IPS-11a (cell line): ENCODE results near the gene FBXL17.
"Not testable (repeated sequence)": the region's sequence is repeated elsewhere in the genome, so short reads cannot be mapped to it uniquely, and the experiment has no call there.

Experiments used
- H3K4me3 ChIP-seq: one replicate; pipeline ENCODE4 v1.5.1; 2013; ENCODE audit warnings: low read depth, low read length, control low read depth

Gene FBXL17

DNA sequence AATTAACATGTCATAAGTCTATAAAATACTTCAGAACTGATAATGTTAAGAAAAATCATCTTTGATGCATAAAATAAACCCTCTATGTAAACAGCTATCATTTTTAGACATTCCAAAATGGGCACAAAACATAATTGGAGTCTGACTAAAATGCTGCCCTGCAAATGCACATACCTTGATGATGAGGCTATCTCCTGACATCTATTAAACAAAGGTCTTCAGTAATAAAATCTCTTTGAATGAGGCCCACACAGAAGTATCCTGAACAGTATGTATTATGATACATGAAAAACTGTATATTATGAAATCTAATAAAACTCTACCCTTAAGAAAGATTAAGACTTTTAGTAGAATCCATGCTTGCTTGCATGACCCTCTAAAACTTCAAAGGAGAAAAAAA is 66.1 kb downstream of the FBXL17 start:
- no peak overlapping the region for H3K4me3 ChIP-seq

DNA sequence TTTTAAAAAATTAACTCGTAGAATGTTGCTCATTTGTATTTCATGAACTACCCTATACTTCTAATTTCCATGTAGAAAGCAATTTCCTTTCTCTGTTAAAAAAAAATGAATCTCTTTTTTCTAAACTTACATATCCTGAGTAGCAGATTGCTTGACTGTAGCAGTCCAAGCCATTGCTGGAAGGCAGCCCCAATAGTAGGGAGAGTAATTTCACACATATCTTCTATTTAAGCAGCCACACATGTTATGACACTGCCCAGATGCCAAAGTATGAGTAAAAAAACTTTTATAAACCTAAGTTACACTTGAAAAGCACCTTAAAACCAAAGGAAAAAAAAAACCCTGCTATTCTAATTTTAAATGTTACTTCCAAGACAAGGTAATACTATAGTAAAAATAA is 69.6 kb downstream of the FBXL17 start:
- H3K4me3 ChIP-seq = no peak overlapping the region

DNA sequence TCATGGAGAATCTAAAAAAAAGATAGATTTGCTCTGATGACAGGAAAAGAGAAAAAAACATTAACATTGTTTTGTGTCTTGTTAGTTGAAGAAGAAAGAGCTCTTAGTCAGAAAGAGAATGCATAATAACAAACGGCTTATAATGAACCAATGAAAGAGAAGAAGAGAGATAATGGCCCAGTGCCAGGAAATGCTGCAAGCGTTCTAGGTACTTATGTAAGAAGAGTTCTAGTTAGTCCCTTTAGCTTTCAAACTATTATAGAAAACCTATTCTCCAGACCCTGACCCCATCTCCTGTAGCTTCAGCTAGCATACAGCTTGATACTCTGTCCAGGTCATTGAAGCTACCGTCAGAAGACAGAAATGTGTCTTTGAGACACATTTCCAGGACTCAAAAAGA is 70.2 kb downstream of the FBXL17 start:
- no peak overlapping the region for H3K4me3 ChIP-seq

DNA sequence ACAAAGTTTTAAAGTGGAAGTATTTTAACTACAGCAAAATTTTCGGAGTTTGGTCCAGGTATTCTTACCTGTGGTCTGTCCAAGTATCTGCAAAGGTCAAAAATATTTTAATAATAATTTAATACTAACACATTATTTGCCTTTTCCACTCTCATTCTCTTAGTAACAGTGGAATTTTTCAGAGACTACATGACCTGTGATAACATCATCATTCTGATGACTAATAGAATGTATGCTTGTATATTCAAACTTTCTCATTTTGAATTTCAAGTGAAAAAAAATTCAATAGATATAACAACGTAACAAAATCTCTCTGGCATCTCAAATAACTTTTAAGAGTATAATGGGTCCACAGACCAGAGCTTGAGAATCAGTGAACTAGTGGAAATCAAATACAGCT is 78.3 kb downstream of the FBXL17 start:
- no peak overlapping the region for H3K4me3 ChIP-seq

DNA sequence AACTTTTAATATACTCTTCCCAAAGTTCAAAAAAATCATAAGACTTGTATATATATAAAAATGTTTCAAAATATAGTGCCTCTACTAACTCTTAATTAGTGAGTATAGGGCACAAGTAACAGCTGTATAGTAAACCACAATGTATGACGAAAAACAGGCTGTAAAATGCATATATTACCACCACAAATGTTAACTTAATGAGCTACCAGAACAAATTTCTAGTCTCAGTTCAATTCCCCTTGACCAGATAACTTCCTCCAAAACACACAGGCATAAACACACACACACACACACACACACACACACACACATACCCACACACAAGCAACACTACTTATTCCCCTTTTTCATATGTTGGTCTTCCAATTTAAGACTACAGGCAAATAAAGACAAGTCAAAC is 78.8 kb downstream of the FBXL17 start:
- H3K4me3 ChIP-seq = no peak overlapping the region

DNA sequence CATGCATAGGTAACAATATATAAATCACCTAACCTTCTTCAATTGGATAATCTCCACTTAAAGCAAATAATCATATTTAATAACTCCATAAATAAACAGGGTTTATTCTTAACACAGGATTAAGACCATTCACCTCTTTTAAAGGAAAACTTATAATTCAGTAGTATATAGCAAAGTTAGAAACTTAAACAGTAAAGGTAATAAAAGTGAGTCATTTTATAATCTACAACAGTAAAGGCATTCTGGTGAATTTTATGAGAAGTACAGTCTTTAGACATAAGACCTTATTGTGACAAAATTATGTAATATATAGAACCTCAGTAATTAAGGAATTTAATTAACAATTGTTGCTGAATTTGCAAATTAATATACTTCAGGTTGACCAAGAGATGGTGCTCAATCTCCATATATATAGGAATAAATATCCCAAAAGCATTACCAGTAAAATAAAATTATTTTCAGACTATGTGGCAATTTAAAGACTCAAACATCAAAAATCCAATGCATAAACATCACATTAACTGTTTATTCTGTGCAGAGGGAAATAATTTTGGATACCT is 84.8 kb downstream of the FBXL17 start:
- no peak overlapping the region for H3K4me3 ChIP-seq

DNA sequence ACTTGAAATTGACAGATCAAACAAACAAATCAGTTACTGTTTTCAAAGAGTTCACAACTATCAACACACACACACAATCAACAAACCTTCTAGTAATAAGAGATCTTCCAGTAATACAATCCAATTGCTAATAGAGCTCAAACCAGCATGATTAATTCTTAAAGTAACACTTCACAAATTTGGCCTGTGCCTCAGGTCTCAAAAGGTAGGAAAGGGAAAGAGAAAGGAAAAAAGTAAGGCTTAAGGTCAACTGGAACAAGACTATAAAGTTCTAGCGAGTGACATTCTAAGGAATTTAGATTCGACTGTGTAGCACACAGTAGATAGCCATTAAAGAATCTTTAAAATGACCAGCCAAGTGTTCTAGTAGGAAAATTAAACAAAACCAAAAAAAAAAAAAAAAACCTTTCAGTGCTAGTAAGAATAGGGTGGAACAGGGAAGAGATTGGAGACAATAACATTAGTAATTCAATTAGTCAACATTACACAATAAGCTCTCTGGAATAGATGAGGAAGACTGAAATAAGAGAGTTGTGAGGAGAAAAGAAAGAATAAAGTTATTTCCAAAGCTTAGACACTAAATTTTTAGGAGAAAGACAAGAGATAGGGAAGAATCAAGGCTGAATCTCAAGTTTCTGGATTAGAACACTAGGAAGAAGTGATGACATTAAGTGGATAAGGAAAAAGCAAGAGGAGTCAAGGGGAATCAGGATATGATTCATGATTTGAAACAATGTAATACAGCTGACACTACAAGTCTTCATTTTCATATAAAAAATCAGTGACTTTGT is 86.1 kb downstream of the FBXL17 start:
- H3K4me3 ChIP-seq = no peak overlapping the region

DNA sequence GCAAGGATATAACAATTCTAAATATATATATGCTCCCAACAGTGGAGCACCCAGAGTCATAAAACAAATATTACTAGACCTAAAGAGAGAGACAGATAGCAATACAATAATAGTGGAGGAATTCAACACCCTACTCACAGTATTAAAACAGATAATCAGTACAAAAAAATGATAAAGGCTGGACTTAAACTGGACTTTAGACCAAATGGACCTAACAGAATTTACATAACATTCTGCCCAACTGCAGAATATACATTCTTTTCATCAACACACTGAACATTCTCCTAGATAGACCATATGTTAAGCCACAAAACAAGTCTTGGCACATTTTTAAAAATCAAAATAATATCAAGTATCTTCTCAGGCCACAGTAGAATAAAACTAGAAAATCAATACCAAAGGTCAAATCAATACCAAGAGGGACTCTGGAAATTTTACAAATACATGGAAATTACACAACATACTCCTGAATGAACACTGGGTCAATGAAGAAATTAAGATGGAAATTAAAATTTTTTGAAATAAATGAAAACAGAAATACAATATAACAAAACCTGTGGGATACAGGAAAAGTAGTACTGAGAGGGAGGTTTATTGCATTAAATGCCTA is 100.8 kb downstream of the FBXL17 start:
- H3K4me3 ChIP-seq = no peak overlapping the region

DNA sequence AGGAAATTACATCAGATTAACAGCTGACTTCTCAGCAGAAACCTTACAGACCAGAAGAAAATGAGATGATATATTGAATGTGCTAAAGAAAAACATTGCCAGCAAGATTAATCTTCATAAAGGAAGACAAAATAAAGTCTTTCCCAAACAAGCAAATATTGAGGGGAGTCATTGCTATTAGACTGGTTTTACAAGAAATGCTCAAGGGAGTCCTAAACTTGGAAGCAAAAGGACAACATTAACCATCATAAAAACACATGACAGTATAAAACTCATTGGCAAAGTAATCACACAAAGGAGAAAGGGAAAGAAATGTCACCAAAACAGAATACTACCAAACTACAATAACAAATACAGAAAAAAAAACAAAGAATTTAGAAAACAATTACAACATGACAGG is 101.7 kb downstream of the FBXL17 start:
- no peak overlapping the region for H3K4me3 ChIP-seq

DNA sequence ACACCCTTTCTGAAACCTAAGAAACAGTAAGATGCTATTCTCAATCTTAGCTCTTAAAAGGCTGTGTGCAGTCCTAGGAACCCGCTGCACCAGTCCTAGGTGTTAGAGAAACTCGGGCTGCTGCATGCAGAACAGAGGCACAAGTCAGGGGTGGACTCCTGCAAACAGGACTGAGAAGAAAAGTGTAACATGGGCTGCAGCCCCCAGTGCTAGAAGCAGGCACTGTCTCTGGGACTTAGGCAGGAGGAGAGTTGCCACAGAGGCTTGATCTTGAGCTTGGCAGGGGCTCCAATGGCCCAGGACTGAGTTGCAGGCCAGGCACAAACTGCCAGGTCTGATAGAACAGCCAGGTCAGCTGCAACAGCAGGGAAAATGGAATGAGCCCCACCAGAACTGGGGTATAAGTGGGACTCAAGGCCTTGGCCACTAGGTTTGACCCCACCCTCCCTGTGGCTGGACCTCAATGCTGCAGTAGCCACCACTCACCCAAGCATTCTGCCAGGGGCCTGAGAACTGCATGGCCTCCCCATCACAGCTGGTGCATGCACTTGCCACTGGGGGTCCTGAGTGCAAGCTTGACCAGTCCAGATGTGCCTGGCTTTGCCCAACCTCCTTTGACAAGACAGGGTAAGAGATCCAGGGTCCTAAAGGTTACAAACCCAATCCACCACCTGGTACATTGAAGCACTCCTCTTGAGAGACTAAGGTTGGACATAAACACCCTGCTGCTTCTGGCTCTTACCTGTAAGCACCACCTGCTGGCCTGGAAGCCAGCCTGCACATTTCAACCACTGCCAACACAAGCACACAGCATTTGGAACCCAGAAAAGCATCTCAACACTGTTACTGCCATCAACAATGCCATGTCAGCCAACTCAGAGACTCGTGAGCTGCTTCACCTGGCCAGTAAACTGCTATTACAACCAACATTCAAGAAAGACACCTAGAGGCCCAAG is 103.3 kb downstream of the FBXL17 start:
- no peak overlapping the region for H3K4me3 ChIP-seq

DNA sequence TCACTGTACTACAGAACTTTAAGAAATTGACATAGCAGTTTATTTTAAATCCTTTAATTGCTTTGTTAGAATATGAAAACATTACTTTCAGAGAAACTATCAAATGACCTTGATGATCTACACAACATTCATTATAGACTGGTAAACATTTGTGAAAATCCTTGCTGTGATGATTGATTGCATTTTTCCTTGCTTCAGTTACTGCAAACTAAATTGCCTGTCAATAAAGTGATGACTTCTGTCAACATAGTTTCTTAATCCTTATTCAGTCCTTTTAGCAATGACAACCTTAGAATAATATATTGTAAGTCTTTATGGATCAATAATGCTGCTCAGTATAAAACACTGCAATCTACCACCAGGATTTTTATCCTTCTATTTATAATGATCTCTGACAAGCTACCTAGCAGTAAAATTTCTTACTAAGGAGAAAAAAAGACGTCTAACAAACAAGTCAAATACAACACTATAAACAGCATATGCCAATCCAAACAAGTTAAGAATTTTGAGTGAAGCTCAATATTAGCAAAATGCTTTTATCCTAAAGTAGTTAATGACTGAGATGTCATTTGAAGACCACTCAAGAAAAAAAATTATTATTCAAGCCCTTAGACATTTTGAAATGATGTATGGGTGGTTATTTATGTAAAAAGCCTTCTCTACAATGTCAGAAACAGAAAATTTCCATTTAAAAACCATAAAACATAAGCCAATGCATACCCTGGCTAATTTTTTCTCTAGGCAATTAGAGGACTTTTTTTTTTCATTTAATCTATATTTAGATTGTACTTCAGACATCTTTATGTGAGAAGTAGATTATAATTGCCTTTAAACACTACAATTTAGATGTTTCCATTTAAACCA is 105.5 kb downstream of the FBXL17 start:
- H3K4me3 ChIP-seq = no peak overlapping the region

DNA sequence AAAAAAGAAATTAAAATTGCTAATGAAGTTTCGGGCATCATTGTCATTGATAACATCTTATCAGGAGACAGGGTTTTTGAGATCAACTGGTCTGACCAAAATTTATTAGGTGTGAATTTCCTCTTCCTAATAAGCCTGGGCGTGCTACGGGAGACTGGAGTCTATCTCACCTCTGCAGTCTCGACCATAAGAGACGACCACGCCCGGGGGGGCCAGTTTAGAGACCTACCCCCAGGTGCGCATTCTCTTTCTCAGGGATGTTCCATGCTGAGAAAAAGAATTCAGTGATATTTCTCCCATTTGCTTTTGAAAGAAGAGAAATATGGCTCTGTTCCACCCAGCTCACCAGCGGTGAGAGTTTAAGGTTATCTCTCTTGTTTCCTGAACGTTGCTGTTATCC is 107.8 kb downstream of the FBXL17 start:
- not testable (repeated sequence) for H3K4me3 ChIP-seq

DNA sequence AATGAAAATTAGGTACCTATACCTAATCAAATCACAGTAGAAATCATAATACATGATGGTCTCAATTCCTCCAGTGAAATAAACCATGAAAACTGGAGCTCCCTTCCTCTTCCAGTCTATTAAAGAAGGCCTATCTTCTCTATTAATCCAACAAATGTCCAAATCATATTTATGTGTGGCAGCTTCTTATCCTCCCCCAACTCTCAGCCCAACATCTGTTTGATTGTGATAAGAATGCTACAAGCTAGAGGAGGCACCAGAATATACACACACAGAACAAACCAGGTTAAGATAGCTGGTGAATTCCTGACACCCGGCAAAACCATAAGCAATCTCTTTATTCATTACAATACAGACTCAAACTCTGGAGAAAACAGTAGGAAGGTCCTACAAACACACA is 110.8 kb downstream of the FBXL17 start:
- no peak overlapping the region for H3K4me3 ChIP-seq

DNA sequence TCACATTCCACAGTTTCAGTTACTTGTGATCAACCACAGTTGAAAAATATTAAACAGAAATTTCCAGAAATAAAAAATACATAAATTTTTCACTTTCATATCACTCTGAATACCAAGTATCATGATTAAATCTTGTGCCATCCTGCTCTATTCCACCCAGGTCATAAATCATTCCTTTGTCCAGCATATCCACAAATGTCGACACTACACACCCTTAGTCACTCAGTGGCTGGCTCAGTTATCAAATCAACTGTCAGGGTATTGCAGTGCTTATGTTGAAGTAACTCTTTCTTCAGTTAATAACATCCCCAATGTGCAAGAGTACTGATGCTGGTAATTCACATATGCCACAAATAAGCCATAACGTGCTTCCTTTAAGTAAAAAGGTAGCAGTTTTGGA is 115.7 kb downstream of the FBXL17 start:
- H3K4me3 ChIP-seq = no peak overlapping the region

DNA sequence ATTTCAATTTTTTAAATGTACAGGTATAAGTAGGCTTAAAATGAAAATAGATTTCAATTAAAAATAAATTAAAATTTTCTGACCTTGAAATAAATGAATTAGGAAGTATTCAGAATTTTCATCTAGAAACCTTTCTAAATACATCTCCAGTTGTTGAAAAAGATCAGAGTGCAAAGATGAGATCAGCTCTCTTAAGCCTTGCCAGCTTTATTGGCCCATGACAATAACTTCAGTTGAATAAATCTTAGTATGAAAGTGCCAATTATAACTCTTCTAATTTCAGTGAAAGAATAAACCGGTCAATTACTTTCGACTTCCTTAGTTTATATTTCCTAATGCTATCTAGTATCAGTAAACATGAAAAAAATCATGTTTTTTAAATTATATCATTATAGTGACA is 117.4 kb downstream of the FBXL17 start:
- no peak overlapping the region for H3K4me3 ChIP-seq

DNA sequence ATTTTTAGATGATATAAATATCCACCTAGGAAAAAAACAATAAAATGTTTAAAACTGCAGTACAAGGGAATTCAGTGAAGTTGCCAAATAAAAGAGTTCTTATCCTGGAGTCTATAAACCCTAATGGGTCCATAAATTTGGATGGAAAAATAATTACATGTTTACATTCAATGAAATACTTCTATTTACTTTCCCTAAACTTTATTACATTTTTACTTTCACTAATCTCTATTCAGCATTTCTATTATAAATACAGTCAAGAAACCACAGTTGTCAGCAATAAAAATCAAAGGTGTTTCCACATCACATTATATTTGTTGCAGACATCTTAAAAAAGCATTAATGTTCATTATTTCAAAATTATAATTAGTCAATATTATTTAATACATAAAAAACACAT is 118.6 kb downstream of the FBXL17 start:
- no peak overlapping the region for H3K4me3 ChIP-seq

DNA sequence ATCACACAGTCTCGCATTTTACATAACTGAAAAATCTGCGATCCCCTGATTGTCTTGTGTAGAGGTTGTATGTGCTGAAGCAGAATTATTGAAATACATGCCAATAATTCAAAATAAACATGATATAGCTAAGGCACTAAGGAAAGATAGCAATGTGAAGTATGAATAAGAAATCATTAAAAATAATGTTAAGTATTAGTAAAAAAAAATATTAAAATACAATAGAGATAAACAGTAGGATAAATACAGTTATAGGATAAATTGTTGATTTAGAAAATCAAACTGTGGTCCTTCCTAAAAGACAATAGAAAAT is 121.1 kb downstream of the FBXL17 start:
- no peak overlapping the region for H3K4me3 ChIP-seq

DNA sequence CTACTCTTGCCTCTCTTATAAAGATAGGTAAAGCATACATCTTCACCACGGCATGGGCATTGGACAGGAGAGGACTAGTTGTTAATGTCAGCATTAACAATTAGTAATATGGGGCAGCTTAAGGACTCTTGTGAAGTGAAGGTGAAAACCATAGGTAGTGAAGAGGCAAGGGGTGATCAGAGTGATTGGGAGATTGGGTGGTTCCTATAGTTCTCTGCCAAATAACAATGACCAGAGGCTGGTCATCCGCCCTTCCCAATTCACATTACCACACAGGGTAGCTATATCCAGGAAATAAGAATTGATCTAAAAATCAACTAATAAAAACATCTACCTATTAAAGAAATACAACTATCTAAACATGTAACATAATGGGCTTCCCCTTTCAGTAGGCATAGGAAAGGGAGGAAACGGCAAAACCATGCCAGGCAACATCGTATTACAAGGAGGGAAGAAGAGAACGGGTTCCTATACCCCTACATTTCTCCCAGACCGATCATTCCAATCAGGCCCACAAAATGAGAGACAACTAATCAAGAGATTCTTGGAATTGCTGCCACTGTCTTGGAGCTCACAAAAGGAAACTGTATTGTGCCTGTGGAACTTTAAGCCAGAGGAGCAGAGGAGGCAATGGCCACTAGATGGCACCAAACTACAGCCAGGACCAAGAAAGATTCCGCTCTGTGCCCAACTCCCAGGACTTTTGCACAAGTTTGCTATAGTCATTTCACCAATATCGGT is 121.6 kb downstream of the FBXL17 start:
- no peak overlapping the region for H3K4me3 ChIP-seq

DNA sequence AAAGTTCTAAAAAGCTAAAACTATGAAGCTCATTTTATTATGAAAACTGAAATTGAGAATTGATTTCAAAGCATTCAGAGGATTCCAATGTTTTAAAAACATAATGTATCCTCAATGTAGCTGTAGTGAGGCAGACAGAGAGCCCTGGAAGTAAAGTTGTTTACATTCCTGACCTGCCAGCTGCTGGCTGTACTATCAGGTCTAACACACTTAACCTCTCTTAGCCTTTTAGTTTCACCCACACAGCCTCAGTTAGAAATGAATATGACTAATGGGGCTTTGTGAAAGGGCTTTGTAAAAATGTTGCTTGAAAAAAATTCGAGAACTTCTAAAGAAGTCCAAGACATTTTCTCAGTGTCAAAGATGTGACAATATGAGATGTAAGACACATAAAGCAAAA is 122.6 kb downstream of the FBXL17 start:
- H3K4me3 ChIP-seq = no peak overlapping the region

DNA sequence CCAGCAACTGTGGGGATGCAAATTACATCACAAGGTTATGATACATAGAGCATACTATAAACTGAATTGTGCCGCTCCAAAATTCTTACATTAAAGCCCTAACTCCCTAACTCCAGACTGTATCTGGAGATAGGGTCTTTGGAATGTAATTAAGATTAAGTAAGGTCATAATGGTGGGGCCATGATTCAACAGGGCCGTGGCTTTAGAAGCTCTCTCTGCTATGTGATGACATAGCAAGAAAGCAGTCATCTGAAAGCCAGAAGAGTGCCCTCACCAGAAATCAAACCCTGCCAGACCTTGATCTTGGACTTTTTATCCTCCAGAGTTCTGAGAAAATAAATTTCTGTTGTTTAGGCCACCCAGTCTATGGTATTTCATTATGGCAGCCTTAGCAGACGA is 123.9 kb downstream of the FBXL17 start:
- H3K4me3 ChIP-seq = no peak overlapping the region
